Hematopoietic multipotent progenitor cell treated with erythropoietin and hydrocortisone succinate and interleukin-3 and kit ligand, for 4 days (in vitro differentiated cells): ENCODE results near the gene TMEM80.
"Not testable (repeated sequence)": the region's sequence is repeated elsewhere in the genome, so short reads cannot be mapped to it uniquely, and the experiment has no call there.

ENCODE experiments used
- DNase-seq: peaks from one replicate; pipeline ENCODE4 v3.0.0-alpha.2; 2015

TMEM80 gene

DNA sequence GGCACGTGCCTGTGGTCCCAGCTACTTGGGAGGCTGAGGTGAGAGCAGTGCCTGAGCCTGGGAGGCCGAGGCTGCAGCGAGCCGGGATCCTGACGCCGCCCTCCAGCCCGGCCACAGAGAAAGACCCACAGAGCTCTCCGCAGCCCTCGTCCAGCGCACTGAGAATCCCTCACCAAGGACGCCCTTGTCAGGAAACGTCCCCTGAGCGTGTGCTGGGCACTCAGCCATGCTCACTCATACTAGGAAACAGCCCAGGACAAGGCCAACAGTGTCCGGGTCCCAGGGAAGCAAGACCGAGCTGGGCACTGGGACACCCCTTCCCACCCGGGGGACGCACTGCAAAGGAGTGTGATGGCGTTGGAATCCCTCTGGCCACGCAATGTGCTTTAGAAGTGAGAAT lies 15.1 kb upstream of the TMEM80 start:
- no peak for DNase-seq

- DNase-seq = no peak
Observed at GRCh38 chr11:680970-681369, 14.6 kb upstream of the TMEM80 start.

DNA sequence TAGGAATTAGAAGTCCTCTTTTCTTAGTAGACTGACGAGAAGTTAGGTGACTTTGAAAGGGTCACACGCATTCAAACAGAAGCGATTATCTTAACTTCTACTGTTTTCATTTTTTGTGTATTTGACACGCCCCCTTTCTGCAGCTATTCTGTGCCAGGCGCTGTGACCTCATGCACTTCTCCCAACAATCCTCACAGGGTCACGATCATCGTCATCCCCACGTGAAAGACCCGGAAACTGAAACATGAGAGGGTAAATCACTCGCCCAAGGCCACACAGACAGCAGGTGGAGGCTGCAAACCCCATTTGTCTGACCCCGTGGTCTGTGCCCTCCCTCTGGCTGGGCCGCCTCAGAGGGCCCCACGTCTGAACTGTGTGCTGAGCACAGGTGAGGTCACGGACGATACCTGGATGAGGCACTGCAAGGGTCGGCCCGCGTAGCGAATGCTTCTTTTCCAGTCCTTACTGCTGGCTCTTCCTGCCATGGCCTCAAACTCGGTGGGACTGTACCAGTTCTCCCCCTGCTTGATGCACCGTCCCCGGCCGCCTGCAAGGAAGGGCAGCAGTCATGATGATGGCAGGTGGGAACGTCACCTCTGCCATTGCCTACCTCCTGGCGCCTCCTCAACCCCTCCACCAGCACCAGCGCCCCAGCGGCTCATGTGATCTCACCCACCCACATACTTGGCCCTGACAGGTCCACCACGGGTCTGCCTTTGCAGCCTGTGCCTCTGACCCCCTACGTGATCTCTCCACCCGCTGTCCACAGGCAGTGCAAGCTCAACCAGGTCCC lies 9.0 kb upstream of the TMEM80 start:
- no peak for DNase-seq

DNA sequence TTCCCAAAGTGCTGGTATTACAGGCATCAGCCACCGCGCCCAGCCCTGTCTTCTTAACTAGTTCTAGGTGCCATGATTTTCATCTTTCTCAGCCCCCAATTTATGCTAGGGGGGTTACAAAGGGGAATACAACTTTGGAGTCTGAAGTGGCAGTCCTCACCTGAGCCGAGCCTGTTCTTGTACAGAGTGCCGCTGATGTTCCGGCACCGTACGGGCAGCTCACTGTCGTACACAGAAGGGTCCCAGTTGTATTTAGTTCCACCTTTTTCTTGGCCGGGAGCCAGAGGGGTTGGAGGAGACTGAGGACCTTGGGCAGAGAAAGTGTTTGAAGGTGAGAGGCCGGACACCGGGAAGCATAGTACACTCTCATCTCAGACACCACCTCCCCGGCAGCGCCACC lies 7.9 kb upstream of the TMEM80 start:
- no peak for DNase-seq

GRCh38 chr11:688681-689080 lies 6.9 kb upstream of the TMEM80 start:
- peak; percentile 35 for DNase-seq

DNA sequence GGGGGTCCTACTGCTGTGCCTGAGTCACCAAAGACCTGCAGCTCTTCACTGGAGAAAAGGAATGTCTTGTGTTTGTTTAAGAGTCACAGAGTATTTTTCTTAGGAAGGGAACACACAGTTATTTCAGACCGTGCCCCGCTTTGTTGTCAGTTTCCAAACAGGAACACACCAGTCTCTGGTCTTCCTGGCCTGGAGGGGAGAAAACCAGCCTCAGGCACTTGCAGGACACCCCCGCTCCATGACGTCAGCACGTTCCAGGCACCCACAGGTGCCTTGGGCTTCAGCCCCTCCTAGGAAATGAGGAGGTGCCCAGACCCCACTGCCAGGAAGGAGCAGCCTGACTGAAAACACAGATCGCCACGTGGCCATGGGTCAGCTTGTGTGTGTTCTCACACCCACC lies 6.0 kb upstream of the TMEM80 start:
- DNase-seq = no peak

DNA sequence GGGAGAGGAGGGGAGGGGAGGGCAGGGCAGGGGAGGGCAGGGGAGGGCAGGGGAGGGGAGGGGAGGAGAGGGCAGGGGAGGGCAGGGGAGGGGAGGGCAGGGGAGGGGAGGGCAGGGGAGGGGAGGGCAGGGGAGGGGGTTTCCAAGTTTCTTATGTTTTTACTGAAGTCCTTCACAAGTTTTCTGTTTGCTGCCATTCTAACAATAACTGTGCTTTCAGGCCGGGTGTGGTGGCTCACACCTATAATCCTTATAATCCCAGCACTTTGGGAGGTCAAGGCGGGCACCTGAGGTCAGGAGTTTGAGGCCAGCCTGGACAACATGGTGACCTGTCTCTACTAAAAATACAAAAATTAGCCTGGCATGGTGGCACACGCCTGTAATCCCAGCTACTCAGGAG lies 5.4 kb upstream of the TMEM80 start:
- not testable (repeated sequence) for DNase-seq

DNA sequence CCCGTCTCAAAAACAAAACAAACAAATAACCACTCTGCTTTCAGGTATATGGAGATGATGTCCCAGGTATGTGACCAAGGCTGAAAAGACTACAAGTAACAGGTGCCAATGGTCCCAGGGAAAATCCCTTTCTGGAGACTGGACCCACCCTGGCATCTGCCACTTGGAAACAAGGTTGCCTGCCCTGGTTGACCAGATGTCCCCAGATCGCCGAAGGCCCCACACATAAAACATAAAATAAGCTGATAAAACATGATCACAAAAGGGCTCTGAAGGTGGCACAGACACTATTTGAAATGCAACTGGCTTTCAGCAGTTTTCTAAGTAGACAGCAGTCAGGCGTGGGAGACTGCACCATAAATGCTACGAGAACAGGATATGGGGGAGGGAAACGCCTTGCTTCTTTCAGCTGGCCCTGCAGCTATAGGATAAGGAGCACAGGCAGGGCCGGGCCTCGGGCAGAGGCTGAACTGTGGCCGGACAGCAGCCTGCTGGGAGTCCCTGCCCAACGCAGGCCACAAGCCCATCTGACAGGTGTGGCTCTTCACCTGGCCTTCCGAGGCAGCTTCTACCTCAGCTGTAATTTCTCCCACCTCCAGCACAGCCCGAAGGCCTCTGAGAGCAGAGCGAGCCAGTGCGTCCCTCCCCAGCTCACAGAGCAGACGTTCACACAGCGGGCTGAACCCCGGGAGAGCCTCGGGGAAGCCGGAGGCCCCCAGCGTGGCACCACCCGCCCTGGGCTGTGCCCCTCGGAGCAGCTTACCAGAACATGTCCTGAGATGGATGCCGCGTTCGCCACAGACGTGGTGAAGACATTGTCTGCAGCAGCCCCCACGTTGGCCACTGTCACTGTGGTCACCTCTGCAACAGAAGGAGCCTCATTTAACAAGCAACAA lies 4.6 kb upstream of the TMEM80 start:
- DNase-seq = peak; percentile 66

DNA sequence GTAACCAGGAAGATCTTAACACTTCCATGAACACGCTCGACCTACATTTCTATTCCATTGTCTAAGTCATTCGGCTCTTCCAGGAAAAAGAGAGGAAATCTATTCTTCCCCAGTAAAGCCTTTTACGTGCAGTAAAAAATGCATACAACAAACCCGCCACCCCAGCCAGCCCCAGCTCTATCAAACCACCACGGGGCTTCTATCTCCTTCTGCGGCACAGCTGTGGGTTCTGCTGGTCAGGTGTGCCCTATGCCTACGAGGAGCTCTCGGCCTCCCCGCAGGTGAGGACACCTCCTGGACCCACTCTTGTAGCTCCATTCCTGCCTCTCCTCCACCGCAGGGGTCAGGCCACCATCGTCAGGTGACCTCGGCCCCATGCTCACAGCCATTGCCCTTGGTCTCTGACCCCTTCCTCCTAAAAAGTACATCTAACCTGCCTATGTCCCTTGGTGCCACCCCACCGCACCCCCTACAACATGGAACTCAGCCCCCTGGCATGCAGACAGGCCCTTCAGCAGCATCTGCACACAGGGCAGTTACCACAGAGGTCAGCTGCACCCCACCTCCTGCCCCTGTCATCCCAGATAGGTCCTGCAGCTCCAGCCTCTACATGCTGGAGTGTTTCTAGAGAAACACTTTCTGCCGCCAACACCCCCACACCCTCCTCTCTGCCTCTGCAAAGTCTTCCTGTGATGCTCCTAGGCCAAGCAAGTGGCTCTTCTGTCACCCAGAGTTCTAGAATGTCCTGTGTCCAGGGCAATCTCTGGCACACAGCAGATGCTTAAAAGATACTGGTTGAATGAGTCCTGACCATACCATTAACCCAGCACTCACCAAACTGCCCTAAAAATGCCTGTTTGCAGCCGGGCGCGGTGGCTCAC lies 3.7 kb upstream of the TMEM80 start:
- no peak for DNase-seq

GRCh38 chr11:692824-693414 lies 2.7 kb upstream of the TMEM80 start:
- no peak for DNase-seq

DNA sequence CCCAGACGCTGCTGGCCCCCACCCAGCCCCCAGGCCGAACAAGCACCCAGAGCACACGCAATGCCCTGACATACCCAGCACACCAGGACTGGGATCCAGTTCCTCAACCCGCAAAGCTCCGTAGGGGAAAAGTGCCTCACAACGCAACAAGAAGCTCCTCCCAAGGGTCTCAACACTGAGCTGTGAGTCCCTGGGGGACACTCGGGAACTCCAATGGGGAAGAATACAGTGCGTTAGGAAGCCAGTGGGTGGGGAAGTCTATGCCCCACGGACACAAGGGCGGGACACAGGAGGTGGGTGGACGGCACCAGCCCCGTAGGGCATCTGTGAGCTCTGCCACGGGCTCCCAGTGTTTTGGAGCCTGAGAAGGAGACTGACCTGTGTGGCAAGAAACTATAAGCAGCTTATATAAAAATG lies 2.2 kb upstream of the TMEM80 start:
- peak; percentile 30 for DNase-seq

DNA sequence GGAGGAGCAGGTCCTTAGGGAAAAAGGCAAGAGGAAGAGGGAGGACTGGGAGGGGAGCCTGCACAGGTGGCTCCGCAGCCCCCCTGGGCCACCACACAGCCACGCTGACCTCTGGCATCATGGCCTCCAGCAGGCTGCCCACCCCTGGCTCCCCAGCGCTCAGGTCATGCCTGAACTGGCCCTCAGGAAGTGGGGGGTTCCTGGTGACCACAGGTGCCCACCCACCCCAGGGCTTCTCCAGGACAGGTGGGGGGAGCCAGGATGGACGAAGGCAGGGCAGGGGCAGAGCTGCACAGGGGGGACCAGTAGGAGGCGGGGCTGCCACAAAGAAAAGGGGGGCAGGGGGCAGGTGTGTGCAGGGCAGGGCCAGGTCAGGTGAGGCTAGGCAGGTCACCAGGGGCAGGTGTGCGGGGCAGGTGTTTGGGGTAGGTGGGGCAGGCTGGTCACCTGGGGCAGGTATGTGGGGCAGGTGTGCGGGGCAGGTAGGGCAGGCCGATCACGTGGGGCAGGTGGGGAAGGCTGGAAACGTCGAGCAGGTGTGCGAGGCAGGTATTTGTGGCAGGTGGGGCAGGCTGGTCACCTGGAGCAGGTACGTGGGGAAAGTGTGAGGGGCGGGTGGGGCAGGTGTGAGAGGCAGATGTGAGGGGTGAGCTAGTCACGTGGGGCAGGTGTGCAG lies 1.6 kb upstream of the TMEM80 start:
- DNase-seq = no peak

- DNase-seq = peak; percentile 99
Observed at GRCh38 chr11:694563-695287, 891 bp upstream of the TMEM80 start, which contains the start of gene DEAF1. DEAF1 (minus strand) TSS chr11:695222; CDS start chr11:695047, 175 bp downstream.

DNA sequence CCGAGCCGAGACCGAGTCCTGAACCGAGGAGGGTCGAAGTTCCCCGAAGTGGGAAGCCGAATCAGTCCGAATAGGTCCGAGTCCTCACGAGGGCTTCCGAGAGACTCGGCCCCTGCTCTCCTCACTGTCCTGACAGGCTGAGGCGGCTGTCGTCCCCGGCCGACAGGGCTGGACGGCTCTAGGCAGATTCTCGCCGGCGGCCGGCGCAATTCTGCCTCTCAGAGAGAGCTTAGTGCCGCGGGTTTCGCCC lies 403 bp upstream of the TMEM80 start:
- no peak for DNase-seq

GRCh38 chr11:696955-697491 lies 1.4 kb downstream of the TMEM80 start:
- no peak for DNase-seq

DNA sequence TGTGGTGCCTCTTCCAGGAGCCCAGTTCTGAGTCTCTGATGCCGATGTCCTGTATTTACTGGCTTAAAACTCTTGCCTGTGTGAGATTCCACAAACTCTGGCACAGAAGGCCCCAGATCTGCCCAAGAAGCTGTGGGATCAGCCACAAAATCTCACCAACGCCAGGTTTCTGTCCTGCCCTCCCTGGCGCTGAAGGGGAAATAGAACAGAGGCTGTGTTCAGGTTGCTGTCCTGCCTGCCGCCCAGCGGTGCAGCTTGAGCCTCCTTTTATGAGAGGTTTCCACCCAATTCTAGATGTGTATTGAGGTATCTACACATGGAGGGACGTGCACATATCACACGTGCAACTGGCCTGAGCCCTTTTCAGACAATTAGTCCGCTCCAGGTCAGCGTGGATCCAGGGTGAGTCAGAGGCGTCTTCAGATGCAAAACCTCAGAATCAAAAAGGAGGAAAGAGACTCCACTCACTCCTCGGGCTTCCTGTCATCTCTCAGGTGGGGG lies 2.2 kb downstream of the TMEM80 start:
- DNase-seq = no peak

GRCh38 chr11:698493-699115 lies 3.0 kb downstream of the TMEM80 start:
- no peak for DNase-seq

DNA sequence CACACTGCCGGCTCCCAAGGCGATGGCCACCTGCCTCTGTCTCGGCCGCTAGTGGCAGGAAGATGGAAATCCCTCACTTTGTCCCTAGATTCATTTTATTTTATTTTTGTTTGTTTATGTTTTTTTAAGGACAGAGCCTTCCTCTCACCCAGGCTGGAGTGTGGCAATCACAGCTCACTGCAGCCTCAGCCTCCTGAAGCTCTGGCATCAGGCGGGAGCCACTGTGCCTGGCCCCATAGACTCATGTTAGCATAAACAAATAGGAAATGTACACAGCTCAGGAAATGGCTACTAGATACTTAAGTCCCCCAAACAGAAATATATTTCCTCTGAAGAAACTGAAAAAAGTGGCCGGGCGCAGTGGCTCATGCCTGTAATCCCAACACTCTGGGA lies 3.5 kb downstream of the TMEM80 start:
- no peak for DNase-seq

DNA sequence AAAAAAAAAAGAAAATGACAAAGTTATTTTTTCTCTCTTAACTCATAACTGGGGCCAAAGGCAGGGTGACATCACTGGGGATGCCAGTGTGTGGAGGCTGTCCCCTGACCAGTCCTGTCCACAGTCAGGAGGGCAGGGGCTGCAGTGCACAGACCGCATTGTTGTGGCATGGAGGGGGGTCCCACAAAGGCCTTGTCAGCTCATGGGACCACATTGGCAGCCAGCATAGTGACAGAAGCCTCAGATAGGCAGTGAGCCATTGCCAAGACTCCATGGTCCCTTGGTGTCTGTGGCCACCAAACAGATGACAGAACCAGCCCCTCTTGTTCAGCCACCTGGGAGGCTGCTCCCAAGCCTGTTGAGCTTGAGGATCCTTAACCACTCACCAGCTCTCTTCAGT lies 4.1 kb downstream of the TMEM80 start:
- no peak for DNase-seq

DNA sequence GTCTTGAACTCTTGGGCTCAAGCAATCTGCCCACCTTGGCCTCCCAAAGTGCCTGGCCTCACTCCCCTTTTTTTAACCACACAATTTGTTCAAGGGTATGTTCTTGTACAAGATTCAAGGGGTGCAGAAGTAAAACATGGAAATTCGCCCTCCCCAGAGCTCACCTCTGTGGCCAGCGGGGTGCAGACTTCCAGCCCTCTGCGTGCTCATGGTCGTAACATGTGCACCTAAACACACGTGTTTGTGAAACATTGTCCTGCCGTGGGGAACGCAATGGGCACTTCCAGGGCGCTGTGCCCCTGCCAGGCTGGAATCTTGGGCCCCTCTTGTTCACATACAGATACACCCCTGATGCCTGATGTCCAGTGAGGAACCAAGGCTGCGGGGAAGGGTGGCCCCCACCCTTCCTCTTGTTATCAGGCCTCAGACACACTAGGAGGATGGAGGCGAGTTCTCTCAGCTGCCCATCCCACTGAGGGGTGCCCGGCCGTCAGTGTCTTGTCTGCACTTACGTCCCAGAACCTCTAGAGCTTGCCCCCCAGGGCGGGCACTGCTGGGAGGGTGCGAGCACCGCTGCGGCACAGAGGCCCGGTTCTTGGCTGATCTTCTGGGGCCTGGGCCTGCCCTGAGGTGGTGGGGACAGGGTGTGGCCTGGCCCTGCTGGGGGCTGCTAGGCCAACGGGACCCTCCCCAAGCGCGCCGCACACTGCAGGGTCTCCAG lies 6.3 kb downstream of the TMEM80 start:
- peak; percentile 54 for DNase-seq
